IgD-negative memory B cell (primary cell): ENCODE results near the gene EDN1. TPM values are rescaled to one million over a fixed set of nuclear protein-coding genes. Genes with fewer than 3 reads are reported as not detected.

Experiments used
- H3K27ac Mint-ChIP-seq, 3 donors: one replicate each; pipeline ENCODE4 v1.8.0; 2020 to 2022; ENCODE audit warnings: mild to moderate bottlenecking in 3 of 3, mixed read lengths in 3 of 3, moderate library complexity in 1 of 3
- H3K27me3 Mint-ChIP-seq: one replicate; pipeline ENCODE4 v1.8.0; 2021; ENCODE audit warnings: mixed read lengths
- H3K36me3 Mint-ChIP-seq: one replicate; pipeline ENCODE4 v1.8.0; 2020; ENCODE audit warnings: mild to moderate bottlenecking, mixed read lengths
- H3K4me1 Mint-ChIP-seq, 3 donors: one replicate each; pipeline ENCODE4 v1.8.0; 2020 to 2022; ENCODE audit warnings: mixed read lengths in 3 of 3, mild to moderate bottlenecking in 1 of 3
- H3K4me3 Mint-ChIP-seq, 4 donors: one replicate each; pipeline ENCODE4 v1.8.0; 2020 to 2022; ENCODE audit warnings: mild to moderate bottlenecking in 4 of 4, mixed read lengths in 4 of 4, moderate library complexity in 3 of 4
- H3K9me3 Mint-ChIP-seq, 3 donors: one replicate each; pipeline ENCODE4 v1.8.0; 2020 to 2021; ENCODE audit warnings: mixed read lengths in 3 of 3, mild to moderate bottlenecking in 1 of 3
- polyA plus RNA-seq: library from polyadenylated mRNA; unstranded; fragments of 300-500 nt; fragmentation: Illumina TruSeq; gene quantifications from one replicate; pipeline ENCODE4 v1.2.3, GENCODE V29; 2021

Gene EDN1
- polyA plus RNA-seq, result not detected

DNA sequence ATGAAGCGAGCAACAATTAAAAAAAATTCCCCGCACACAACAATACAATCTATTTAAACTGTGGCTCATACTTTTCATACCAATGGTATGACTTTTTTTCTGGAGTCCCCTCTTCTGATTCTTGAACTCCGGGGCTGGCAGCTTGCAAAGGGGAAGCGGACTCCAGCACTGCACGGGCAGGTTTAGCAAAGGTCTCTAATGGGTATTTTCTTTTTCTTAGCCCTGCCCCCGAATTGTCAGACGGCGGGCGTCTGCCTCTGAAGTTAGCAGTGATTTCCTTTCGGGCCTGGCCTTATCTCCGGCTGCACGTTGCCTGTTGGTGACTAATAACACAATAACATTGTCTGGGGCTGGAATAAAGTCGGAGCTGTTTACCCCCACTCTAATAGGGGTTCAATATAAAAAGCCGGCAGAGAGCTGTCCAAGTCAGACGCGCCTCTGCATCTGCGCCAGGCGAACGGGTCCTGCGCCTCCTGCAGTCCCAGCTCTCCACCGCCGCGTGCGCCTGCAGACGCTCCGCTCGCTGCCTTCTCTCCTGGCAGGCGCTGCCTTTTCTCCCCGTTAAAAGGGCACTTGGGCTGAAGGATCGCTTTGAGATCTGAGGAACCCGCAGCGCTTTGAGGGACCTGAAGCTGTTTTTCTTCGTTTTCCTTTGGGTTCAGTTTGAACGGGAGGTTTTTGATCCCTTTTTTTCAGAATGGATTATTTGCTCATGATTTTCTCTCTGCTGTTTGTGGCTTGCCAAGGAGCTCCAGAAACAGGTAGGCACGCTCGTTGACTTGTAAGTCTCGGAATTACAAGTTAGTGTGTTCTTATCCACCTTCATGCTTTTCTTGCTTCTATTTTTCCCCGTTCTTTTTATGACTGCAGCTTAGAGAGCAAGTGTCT lies at the start of gene EDN1:
Gene EDN1 (plus strand): TSS at position 429 of the 888 bp plus-strand sequence. CDS start 269 bp downstream, at position 698.
- H3K36me3 Mint-ChIP-seq, result no peaks in the 10 kb centered on the region
- H3K4me1 Mint-ChIP-seq, result peaks cover 9 to 13% (median 9%) of the 10 kb centered on the region in 3 donors
- no peaks in the 10 kb centered on the region for H3K9me3 Mint-ChIP-seq
- peaks cover 33% of the 10 kb centered on the region for H3K27me3 Mint-ChIP-seq
- peak within 1 kb of the TSS; percentile 78 to 95 (median 84) for H3K4me3 Mint-ChIP-seq
- peak within 1 kb of the TSS in 2 of 3 donors; percentile 1 to 39 for H3K27ac Mint-ChIP-seq

DNA sequence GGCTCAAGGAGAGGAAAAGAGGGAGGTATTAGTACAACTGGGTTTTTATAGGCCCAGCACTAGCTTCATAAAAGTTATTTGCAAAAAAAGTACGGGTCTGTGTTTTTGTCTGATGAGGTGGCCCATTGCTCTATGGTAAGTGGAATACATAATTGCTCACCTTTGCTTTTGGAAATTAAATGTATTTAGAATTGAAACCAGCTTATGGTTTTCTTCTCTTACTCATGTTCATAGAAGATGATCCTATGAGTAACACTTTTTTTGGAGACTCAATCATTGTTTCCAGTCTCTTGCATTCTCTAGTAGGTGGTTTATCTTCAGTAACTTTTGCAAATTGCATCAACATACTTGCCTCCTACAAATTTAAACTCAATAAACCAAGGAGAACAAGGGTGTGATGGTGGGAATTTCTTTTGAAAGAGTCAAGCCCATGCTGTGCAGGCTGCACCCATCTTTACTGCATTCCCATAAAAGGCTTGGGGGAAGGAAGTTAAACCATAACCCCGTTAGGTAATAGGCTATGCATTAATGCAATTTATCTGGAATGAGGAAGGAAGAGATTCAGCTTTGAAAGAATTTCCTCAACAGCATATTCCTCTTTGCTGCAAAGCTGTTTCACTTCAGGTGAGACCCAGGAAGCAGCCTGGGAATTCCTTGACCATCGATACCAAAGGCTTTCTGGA lies 48.5 kb upstream of the EDN1 start:
- Mint-ChIP-seq H3K9me3 (no peaks in the 10 kb centered on the region), H3K27ac (no peak overlapping the region), H3K36me3 (peaks cover 1% of the 10 kb centered on the region), H3K27me3 (no peaks in the 10 kb centered on the region), H3K4me3 (no peak overlapping the region), H3K4me1 (no peaks in the 10 kb centered on the region)

- Mint-ChIP-seq H3K36me3 (peaks cover 1% of the 10 kb centered on the region), H3K27ac (no peak overlapping the region), H3K4me3 (no peak overlapping the region), H3K4me1 (peaks cover 0 to 1% (median 0%) of the 10 kb centered on the region in 3 donors), H3K9me3 (no peaks in the 10 kb centered on the region), H3K27me3 (no peaks in the 10 kb centered on the region)
These were observed 47.0 kb upstream of the EDN1 start for GRCh38 chr6:12243169-12243568.

DNA sequence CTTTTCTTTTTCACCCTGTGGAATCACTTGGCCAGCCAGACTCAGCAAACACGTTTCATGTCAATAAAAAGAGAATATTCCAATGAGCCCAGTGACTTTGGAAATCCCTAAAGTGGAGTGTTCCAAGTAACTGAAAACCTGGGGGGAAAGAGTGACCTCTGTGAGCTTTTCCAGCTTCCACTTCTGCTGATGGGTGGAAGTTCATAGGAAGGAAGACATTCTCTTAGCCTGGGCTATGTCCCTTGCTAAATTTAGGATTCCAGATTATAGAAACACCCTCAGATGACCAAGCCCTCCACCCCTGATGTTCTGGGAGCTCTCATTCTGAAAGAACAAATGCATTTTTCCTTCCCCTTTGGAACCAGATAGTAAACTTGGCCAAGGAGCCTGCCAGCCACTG lies 44.8 kb upstream of the EDN1 start:
- no peaks in the 10 kb centered on the region for H3K9me3 Mint-ChIP-seq
- peaks cover 0 to 1% (median 0%) of the 10 kb centered on the region in 3 donors for H3K4me1 Mint-ChIP-seq
- H3K36me3 Mint-ChIP-seq, result peaks cover 1% of the 10 kb centered on the region
- H3K27ac Mint-ChIP-seq, result no peak overlapping the region
- H3K4me3 Mint-ChIP-seq, result no peak overlapping the region
- peaks cover 7% of the 10 kb centered on the region for H3K27me3 Mint-ChIP-seq

GRCh38 chr6:12245763-12246718 lies 44.1 kb upstream of the EDN1 start:
- no peaks in the 10 kb centered on the region for H3K9me3 Mint-ChIP-seq
- no peak overlapping the region for H3K27ac Mint-ChIP-seq
- peaks cover 7% of the 10 kb centered on the region for H3K27me3 Mint-ChIP-seq
- no peak overlapping the region for H3K4me3 Mint-ChIP-seq
- peaks cover 1% of the 10 kb centered on the region for H3K36me3 Mint-ChIP-seq
- peaks cover 0 to 1% (median 0%) of the 10 kb centered on the region in 3 donors for H3K4me1 Mint-ChIP-seq

GRCh38 chr6:12246900-12247299 lies 43.3 kb upstream of the EDN1 start:
- peaks cover 1% of the 10 kb centered on the region for H3K36me3 Mint-ChIP-seq
- no peak overlapping the region for H3K27ac Mint-ChIP-seq
- no peaks in the 10 kb centered on the region for H3K9me3 Mint-ChIP-seq
- no peak overlapping the region for H3K4me3 Mint-ChIP-seq
- peaks cover 7% of the 10 kb centered on the region for H3K27me3 Mint-ChIP-seq
- peaks cover 0 to 1% (median 0%) of the 10 kb centered on the region in 3 donors for H3K4me1 Mint-ChIP-seq

- Mint-ChIP-seq H3K9me3 (no peaks in the 10 kb centered on the region), H3K4me1 (peaks cover 0 to 1% (median 0%) of the 10 kb centered on the region in 3 donors), H3K36me3 (peaks cover 1% of the 10 kb centered on the region), H3K27me3 (peaks cover 9% of the 10 kb centered on the region), H3K27ac (no peak overlapping the region), H3K4me3 (no peak overlapping the region)
These were observed 40.4 kb upstream of the EDN1 start for GRCh38 chr6:12249541-12250382.

- no peak overlapping the region for H3K27ac Mint-ChIP-seq
- H3K4me3 Mint-ChIP-seq, result no peak overlapping the region
- no peaks in the 10 kb centered on the region for H3K9me3 Mint-ChIP-seq
- peaks cover 1% of the 10 kb centered on the region for H3K36me3 Mint-ChIP-seq
- H3K4me1 Mint-ChIP-seq, result peaks cover 0 to 1% (median 0%) of the 10 kb centered on the region in 3 donors
- H3K27me3 Mint-ChIP-seq, result peaks cover 9% of the 10 kb centered on the region
These were observed 39.8 kb upstream of the EDN1 start for GRCh38 chr6:12250383-12250770.

DNA sequence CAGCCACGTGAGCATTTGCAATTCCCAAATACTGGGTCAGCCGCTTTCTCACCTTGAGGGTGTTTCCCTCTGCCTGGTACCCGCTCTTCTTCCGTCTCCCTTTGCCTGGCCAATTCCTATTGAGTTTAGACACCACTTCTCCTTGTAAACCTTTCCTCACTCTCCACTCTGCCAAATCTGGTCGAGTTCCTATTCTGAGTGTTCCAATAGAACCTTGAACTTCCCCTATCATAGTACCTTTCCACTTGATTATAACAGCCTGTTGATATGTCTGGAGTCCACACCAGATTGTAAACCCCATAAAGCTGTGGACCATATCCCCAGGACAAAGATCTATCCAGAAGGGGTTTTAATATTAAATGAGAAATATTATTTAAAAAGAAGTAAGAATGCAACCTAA lies 36.0 kb upstream of the EDN1 start:
- peaks cover 0 to 2% (median 0%) of the 10 kb centered on the region in 3 donors for H3K9me3 Mint-ChIP-seq
- no peaks in the 10 kb centered on the region for H3K4me1 Mint-ChIP-seq
- no peaks in the 10 kb centered on the region for H3K36me3 Mint-ChIP-seq
- no peak overlapping the region for H3K27ac Mint-ChIP-seq
- H3K4me3 Mint-ChIP-seq, result no peak overlapping the region
- peaks cover 7% of the 10 kb centered on the region for H3K27me3 Mint-ChIP-seq

DNA sequence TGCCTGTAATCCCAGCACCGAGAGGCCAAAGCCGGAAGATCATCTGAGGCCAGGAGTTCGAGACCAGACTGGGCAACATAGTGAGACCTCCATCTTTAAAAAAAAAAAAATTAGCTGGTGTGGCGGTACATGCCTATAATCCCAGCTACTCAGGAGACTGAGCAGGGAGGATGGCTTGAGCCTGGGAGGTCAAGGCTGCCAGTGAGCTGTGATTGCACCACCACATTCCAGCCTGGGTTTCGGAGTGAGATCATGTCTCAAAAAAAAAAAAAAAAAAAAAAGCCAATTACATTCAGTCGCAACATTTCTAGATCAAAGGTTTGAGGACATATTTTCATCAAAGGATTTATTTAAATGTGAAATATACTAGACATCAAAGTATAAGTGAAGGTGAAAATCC lies 32.0 kb upstream of the EDN1 start:
- Mint-ChIP-seq H3K4me3 (no peak overlapping the region), H3K9me3 (peaks cover 0 to 3% (median 0%) of the 10 kb centered on the region in 3 donors), H3K36me3 (no peaks in the 10 kb centered on the region), H3K27me3 (peaks cover 7% of the 10 kb centered on the region), H3K27ac (no peak overlapping the region), H3K4me1 (peaks cover 0 to 4% (median 0%) of the 10 kb centered on the region in 3 donors)

DNA sequence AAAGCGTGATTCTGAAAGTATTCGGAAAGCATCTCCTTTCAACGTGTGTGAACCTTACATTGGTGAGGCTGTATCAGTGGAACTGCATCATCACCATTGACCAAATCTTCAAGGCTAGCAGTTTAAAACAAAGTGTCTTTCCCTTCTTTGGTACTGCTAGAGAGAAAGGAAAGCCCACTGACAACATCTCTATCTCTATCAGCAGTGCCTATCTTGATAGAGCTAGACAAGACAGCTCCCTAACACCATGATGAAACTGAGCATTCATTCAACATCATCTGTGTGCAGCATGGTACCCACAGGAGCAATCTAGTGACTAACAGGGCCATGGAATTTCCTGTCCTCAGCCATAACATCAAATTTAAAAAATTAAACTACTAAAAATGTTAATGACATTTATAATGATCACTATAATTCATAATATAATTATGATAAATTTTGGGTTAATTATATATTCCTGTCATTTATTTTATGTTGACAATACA lies 31.5 kb upstream of the EDN1 start:
- H3K36me3 Mint-ChIP-seq, result no peaks in the 10 kb centered on the region
- H3K4me1 Mint-ChIP-seq, result peaks cover 0 to 4% (median 0%) of the 10 kb centered on the region in 3 donors
- H3K27ac Mint-ChIP-seq, result no peak overlapping the region
- no peak overlapping the region for H3K4me3 Mint-ChIP-seq
- peaks cover 0 to 3% (median 0%) of the 10 kb centered on the region in 3 donors for H3K9me3 Mint-ChIP-seq
- H3K27me3 Mint-ChIP-seq, result peaks cover 10% of the 10 kb centered on the region

GRCh38 chr6:12260458-12261093 lies 29.6 kb upstream of the EDN1 start:
- Mint-ChIP-seq H3K9me3 (peaks cover 0 to 3% (median 0%) of the 10 kb centered on the region in 3 donors), H3K4me3 (no peak overlapping the region), H3K4me1 (peaks cover 0 to 4% (median 0%) of the 10 kb centered on the region in 3 donors), H3K36me3 (no peaks in the 10 kb centered on the region), H3K27me3 (peaks cover 8% of the 10 kb centered on the region), H3K27ac (peak overlapping the region in 1 of 3 donors; percentile 1)

DNA sequence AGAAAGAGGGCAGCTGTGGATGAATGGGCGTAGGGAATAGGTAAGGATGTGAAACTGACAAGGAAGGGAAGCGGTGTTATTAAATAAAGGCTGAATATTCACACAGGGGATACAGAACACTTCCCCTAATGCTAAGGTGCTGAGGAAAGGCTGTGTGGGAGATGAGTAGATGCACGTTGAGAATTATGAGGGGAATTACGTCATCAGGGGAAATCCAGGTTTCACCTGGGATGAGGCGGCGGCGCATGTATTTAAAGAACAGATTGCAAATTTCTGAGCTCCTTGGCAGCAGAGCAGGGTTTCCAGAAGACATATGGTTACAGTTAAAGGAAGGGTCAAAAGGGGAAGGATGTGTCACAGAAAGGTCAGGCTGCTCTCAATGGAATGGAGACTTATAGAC lies 28.7 kb upstream of the EDN1 start:
- H3K9me3 Mint-ChIP-seq, result peaks cover 0 to 1% (median 0%) of the 10 kb centered on the region in 3 donors
- H3K4me1 Mint-ChIP-seq, result peaks cover 0 to 4% (median 1%) of the 10 kb centered on the region in 3 donors
- no peak overlapping the region for H3K27ac Mint-ChIP-seq
- H3K36me3 Mint-ChIP-seq, result no peaks in the 10 kb centered on the region
- H3K27me3 Mint-ChIP-seq, result peaks cover 10% of the 10 kb centered on the region
- H3K4me3 Mint-ChIP-seq, result peak overlapping the region in 1 of 4 donors; percentile 76
